A673 (cell line): ENCODE measurements around the gene CHFR.

Experiments used
- CTCF ChIP-seq: fragments of 300-800, 200-600 bp; sonication (generic); conservative IDR thresholded peaks from 2 replicates; pipeline ENCODE4 v1.5.1; 2017; ENCODE audit warnings: low read depth, mild to moderate bottlenecking, antibody characterized with exemption, low read length, moderate library complexity, mixed read lengths
- EZH2 ChIP-seq: fragments of 200-600 bp; sonication (generic); IDR thresholded peaks from 2 replicates; pipeline ENCODE4 v1.6.1; 2017; ENCODE audit warnings: borderline replicate concordance, low read depth, mild to moderate bottlenecking, mixed read lengths, antibody characterized with exemption, low read length; ENCODE audit not compliant: poor library complexity, severe bottlenecking

GRCh38 chr12:132786192-132786591, 101.2 kb downstream of the CHFR start:
- no peak for TF ChIP-seq EZH2
- no peak for TF ChIP-seq CTCF
